C4-2B (cell line): ENCODE results near the gene BAHD1.

Experiments used
- ZFX ChIP-seq: fragments of 450-650 bp; IDR thresholded peaks from 2 replicates; pipeline ENCODE4 v1.6.1; 2017
- TF ChIP-seq, protein P1 (sequence below): fragments of 450-650 bp; conservative IDR thresholded peaks from 2 replicates; pipeline ENCODE4 v1.5.1; 2017; ENCODE audit warnings: mild to moderate bottlenecking

DNA sequence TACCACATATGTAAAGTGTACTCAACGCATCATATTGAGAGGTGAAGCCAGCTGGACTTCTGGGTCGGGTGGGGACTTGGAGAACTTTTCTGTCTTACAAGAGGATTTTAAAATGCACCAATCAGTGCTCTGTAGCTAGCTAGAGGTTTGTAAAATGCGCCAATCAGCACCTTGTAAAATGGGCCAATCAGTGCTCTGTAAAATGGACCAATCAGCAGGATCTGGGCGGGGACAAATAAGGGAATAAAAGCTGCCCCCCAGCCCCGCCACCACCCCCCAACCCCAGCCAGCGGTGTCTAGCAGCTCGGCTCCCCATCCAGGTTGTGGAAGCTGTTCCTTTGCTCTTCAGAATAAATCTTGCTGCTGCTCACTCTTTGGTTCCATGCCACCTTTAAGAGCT, 41.4 kb upstream of the BAHD1 start:
- TF ChIP-seq, protein P1, sequence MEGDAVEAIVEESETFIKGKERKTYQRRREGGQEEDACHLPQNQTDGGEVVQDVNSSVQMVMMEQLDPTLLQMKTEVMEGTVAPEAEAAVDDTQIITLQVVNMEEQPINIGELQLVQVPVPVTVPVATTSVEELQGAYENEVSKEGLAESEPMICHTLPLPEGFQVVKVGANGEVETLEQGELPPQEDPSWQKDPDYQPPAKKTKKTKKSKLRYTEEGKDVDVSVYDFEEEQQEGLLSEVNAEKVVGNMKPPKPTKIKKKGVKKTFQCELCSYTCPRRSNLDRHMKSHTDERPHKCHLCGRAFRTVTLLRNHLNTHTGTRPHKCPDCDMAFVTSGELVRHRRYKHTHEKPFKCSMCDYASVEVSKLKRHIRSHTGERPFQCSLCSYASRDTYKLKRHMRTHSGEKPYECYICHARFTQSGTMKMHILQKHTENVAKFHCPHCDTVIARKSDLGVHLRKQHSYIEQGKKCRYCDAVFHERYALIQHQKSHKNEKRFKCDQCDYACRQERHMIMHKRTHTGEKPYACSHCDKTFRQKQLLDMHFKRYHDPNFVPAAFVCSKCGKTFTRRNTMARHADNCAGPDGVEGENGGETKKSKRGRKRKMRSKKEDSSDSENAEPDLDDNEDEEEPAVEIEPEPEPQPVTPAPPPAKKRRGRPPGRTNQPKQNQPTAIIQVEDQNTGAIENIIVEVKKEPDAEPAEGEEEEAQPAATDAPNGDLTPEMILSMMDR = no peak
- TF ChIP-seq ZFX = no peak
